ENCODE results near the gene PKP4. TPM values are rescaled to one million over a fixed set of nuclear protein-coding genes. Genes with fewer than 3 reads are reported as not detected.

Gene PKP4
- total RNA-seq, 1 experiment from 2014 or later = 52.0 TPM

GRCh38 chr2:158589303-158589702 lies 132.6 kb downstream of the PKP4 start:
- no peak overlapping the region for H2BK20ac ChIP-seq (ENCODE audit: low read depth, low read length, poor library complexity, severe bottlenecking)
- H2AFZ ChIP-seq (ENCODE audit: low read length) = no peak overlapping the region

More at GRCh38 chr2:158589303-158589702, 132.6 kb downstream of the PKP4 start:
- DNase-seq = no peak
- Histone ChIP-seq H3K23me2 (ENCODE audit: insufficient read length, low read depth, low read length, poor library complexity, severe bottlenecking) (no peaks in the 10 kb centered on the region), H2BK5ac (ENCODE audit: insufficient read length, low read length) (no peak overlapping the region), H3K4me2 (ENCODE audit: insufficient read depth, insufficient read length, low read length) (no peak overlapping the region), H3K79me1 (ENCODE audit: insufficient read depth, low read depth, low read length, poor library complexity, severe bottlenecking) (no peaks in the 10 kb centered on the region), H3K79me2 (ENCODE audit: insufficient read depth, low read length) (no peaks in the 10 kb centered on the region), H3K9me3 (ENCODE audit: control insufficient read depth, low read depth, low read length) (no peaks in the 10 kb centered on the region), H3K23ac (ENCODE audit: insufficient read length, low read depth, low read length) (no peak overlapping the region), H3K18ac (ENCODE audit: insufficient read length, low read depth, low read length) (no peak overlapping the region), H2AK5ac (ENCODE audit: insufficient read length, low read length) (no peak overlapping the region), H3K4ac (ENCODE audit: low read depth, low read length) (no peak overlapping the region), H4K8ac (replicated peaks; ENCODE audit: insufficient read length, low read depth, low read length) (no peak overlapping the region), H4K5ac (ENCODE audit: insufficient read length, low read depth, low read length) (no peak overlapping the region), H4K91ac (ENCODE audit: insufficient read length, low read depth, low read length) (no peak overlapping the region), H3K14ac (ENCODE audit: insufficient read depth, low read length) (no peak overlapping the region), H3K4me1 (ENCODE audit: insufficient read depth, low read length) (no peaks in the 10 kb centered on the region), H3K9ac (ENCODE audit: extremely low read depth, insufficient read length, low read length) (no peak overlapping the region), H4K20me1 (ENCODE audit: control insufficient read depth, insufficient read depth, insufficient read length) (no peaks in the 10 kb centered on the region), H2BK15ac (ENCODE audit: low read depth, low read length) (no peak overlapping the region), H3K56ac (ENCODE audit: insufficient read length, low read depth, low read length) (no peak overlapping the region), H2BK12ac (ENCODE audit: insufficient read length, low read depth, low read length) (no peak overlapping the region), H2BK120ac (ENCODE audit: low read depth, low read length, poor library complexity, severe bottlenecking) (no peak overlapping the region), H3K27me3 (ENCODE audit: insufficient read depth, low read length) (no peaks in the 10 kb centered on the region), H3T11ph (ENCODE audit: low read length) (no peak overlapping the region), H3K27ac (ENCODE audit: insufficient read length, low read depth, low read length) (no peak overlapping the region)
- Mint-ChIP-seq H3K9me3 (no peaks in the 10 kb centered on the region), H3K27ac (no peak overlapping the region), H3K4me1 (no peaks in the 10 kb centered on the region), H3K36me3 (ENCODE audit: insufficient read depth in 1 of 3, low read depth in 3 of 3) (0 out of 7 replicates have a peak, but pooled peaks cover 0 to 4% (median 0%) of the 10 kb centered on the region in 3 experiments), H3K27me3 (ENCODE audit: low read depth) (no peaks in the 10 kb centered on the region), H3K4me3 (no peak overlapping the region)
- no peak for TF ChIP-seq CTCF (conservative IDR thresholded peaks at IDR 0.05)
- no CpG with 5 or more reads among the region's 4 CpGs for WGBS (ENCODE audit: extremely low coverage, insufficient read length, low lambda C conversion rate)
